ENCODE measurements around the gene ARID1B. TPM values are rescaled to one million over a fixed set of nuclear protein-coding genes. Genes with fewer than 3 reads are reported as not detected.

Gene ARID1B
- total and polyA plus RNA-seq, 10 of the 15 experiments (the other 5 are each of a cell fraction or from before 2014, with no cell fraction given), result 24.7 to 133 (median 54.6) TPM

DNA sequence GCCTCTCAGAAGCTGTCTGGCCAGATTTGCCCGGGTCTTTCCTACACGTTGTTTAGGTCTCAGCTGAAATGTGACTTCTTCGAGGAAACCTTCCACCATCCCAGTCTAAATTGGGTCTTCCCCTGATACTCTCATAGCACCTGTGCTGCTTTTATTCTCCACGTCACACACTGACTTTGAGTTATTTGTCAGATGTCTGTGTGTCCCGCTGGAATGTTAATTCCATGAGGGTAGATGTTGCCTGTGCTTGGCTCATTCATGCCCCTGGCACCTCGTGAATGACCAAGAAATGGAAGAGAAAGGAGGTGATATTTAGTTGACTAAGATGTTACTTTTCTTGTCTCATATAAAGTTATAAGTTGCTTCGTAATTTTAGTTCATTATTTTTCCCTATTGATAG is 348.4 kb downstream of the ARID1B start:
- Histone ChIP-seq H3K27me3 (replicated peaks in 1 of 2; ENCODE audit: control insufficient read depth in 2 of 2, insufficient read depth in 2 of 2, low read length in 1 of 2) (no peaks in the 10 kb centered on the region), H3K4me1 (ENCODE audit: control insufficient read depth, insufficient read depth, low read length) (no peaks in the 10 kb centered on the region), H3K36me3 (ENCODE audit: control insufficient read depth in 2 of 2, insufficient read depth in 2 of 2, low read length in 1 of 2) (peaks cover 8 to 19% of the 10 kb centered on the region in 2 experiments), H3K4me3 (no peak overlapping the region), H3K27ac (ENCODE audit: control insufficient read depth, insufficient read depth) (no peak overlapping the region), H3K9ac (ENCODE audit: control insufficient read depth, insufficient read depth, low read length) (no peak overlapping the region), H3K9me3 (replicated peaks; ENCODE audit: control insufficient read depth, insufficient read depth, low read length) (no peaks in the 10 kb centered on the region), H4K20me1 (ENCODE audit: control insufficient read depth, insufficient read depth) (no peaks in the 10 kb centered on the region), H2AFZ (ENCODE audit: control insufficient read depth, low read depth, low read length) (no peak overlapping the region), H3K4me2 (ENCODE audit: control insufficient read depth, insufficient read depth) (no peak overlapping the region), H3K79me2 (ENCODE audit: control insufficient read depth, insufficient read depth, low read length) (no peaks in the 10 kb centered on the region; the same call in 1 of the 2 replicates)
- ChIA-PET POLR2A (interaction anchor here (1.4 kb wide), 1 partner anchor 10 kb away, joined by 3 read pairs; no protein-coding TSS in a partner anchor), CTCF (interaction anchor here (1.4 kb wide), 1 partner anchor 10 kb away, joined by 3 read pairs; no protein-coding TSS in a partner anchor), RAD21 (ENCODE audit: unreplicated experiment) (no interaction called here), SMC1A (ENCODE audit: uncharacterized antibody, unreplicated experiment) (interaction anchor here (1.1 kb wide), 1 partner anchor 56 kb away, joined by 3 read pairs; no protein-coding TSS in a partner anchor)
- intact Hi-C loops (cut with micrococcal nuclease; ENCODE audit: unreplicated experiment) (no loop called here), in situ Hi-C loops (cut with MboI) (no loop called here)
- WGBS (ENCODE audit: insufficient coverage, insufficient replicate concordance, low lambda C conversion rate, missing lambda C conversion rate), result 94% methylated on average over 7 of the region's 7 CpGs
- DNase-seq (ENCODE audit: low read depth, low spot score) (no peak), FAIRE-seq (no peak), ATAC-seq (no peak)
- BruUV-seq (replicated peaks), result no TSS peak
- TF ChIP-seq ZNF274 (IDR thresholded peaks at IDR 0.05; ENCODE audit: insufficient read depth, insufficient read length), result no peak
- TF ChIP-seq, protein P1, sequence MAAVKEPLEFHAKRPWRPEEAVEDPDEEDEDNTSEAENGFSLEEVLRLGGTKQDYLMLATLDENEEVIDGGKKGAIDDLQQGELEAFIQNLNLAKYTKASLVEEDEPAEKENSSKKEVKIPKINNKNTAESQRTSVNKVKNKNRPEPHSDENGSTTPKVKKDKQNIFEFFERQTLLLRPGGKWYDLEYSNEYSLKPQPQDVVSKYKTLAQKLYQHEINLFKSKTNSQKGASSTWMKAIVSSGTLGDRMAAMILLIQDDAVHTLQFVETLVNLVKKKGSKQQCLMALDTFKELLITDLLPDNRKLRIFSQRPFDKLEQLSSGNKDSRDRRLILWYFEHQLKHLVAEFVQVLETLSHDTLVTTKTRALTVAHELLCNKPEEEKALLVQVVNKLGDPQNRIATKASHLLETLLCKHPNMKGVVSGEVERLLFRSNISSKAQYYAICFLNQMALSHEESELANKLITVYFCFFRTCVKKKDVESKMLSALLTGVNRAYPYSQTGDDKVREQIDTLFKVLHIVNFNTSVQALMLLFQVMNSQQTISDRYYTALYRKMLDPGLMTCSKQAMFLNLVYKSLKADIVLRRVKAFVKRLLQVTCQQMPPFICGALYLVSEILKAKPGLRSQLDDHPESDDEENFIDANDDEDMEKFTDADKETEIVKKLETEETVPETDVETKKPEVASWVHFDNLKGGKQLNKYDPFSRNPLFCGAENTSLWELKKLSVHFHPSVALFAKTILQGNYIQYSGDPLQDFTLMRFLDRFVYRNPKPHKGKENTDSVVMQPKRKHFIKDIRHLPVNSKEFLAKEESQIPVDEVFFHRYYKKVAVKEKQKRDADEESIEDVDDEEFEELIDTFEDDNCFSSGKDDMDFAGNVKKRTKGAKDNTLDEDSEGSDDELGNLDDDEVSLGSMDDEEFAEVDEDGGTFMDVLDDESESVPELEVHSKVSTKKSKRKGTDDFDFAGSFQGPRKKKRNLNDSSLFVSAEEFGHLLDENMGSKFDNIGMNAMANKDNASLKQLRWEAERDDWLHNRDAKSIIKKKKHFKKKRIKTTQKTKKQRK (IDR thresholded peaks at IDR 0.05; ENCODE audit: low read depth, low read length), result no peak
- TF ChIP-seq, protein P2, sequence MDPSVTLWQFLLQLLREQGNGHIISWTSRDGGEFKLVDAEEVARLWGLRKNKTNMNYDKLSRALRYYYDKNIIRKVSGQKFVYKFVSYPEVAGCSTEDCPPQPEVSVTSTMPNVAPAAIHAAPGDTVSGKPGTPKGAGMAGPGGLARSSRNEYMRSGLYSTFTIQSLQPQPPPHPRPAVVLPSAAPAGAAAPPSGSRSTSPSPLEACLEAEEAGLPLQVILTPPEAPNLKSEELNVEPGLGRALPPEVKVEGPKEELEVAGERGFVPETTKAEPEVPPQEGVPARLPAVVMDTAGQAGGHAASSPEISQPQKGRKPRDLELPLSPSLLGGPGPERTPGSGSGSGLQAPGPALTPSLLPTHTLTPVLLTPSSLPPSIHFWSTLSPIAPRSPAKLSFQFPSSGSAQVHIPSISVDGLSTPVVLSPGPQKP (IDR thresholded peaks at IDR 0.05; ENCODE audit: low read depth, low read length), result no peak
- TF ChIP-seq PAX8 (IDR thresholded peaks at IDR 0.05), result no peak
- TF ChIP-seq HDAC6 (IDR thresholded peaks at IDR 0.05; ENCODE audit: unreplicated experiment), result no peak
- no peak for TF ChIP-seq IKZF1 (conservative IDR thresholded peaks at IDR 0.05)
- TF ChIP-seq, protein P3, sequence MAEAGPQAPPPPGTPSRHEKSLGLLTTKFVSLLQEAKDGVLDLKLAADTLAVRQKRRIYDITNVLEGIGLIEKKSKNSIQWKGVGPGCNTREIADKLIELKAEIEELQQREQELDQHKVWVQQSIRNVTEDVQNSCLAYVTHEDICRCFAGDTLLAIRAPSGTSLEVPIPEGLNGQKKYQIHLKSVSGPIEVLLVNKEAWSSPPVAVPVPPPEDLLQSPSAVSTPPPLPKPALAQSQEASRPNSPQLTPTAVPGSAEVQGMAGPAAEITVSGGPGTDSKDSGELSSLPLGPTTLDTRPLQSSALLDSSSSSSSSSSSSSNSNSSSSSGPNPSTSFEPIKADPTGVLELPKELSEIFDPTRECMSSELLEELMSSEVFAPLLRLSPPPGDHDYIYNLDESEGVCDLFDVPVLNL (IDR thresholded peaks at IDR 0.05; ENCODE audit: low read depth, low read length), result no peak
- TF ChIP-seq JUNB (IDR thresholded peaks at IDR 0.05), result no peak
- no peak for TF ChIP-seq FOXM1 (IDR thresholded peaks at IDR 0.05; ENCODE audit: low read depth, low read length)
- TF ChIP-seq BCL11A (IDR thresholded peaks at IDR 0.05; ENCODE audit: low read depth, low read length), result no peak
- TF ChIP-seq, protein P4, sequence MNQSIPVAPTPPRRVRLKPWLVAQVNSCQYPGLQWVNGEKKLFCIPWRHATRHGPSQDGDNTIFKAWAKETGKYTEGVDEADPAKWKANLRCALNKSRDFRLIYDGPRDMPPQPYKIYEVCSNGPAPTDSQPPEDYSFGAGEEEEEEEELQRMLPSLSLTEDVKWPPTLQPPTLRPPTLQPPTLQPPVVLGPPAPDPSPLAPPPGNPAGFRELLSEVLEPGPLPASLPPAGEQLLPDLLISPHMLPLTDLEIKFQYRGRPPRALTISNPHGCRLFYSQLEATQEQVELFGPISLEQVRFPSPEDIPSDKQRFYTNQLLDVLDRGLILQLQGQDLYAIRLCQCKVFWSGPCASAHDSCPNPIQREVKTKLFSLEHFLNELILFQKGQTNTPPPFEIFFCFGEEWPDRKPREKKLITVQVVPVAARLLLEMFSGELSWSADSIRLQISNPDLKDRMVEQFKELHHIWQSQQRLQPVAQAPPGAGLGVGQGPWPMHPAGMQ (IDR thresholded peaks at IDR 0.05; ENCODE audit: borderline replicate concordance), result no peak
- TF ChIP-seq SMAD1 (IDR thresholded peaks at IDR 0.05; ENCODE audit: low read depth, partially characterized antibody), result no peak
- TF ChIP-seq, protein P5, sequence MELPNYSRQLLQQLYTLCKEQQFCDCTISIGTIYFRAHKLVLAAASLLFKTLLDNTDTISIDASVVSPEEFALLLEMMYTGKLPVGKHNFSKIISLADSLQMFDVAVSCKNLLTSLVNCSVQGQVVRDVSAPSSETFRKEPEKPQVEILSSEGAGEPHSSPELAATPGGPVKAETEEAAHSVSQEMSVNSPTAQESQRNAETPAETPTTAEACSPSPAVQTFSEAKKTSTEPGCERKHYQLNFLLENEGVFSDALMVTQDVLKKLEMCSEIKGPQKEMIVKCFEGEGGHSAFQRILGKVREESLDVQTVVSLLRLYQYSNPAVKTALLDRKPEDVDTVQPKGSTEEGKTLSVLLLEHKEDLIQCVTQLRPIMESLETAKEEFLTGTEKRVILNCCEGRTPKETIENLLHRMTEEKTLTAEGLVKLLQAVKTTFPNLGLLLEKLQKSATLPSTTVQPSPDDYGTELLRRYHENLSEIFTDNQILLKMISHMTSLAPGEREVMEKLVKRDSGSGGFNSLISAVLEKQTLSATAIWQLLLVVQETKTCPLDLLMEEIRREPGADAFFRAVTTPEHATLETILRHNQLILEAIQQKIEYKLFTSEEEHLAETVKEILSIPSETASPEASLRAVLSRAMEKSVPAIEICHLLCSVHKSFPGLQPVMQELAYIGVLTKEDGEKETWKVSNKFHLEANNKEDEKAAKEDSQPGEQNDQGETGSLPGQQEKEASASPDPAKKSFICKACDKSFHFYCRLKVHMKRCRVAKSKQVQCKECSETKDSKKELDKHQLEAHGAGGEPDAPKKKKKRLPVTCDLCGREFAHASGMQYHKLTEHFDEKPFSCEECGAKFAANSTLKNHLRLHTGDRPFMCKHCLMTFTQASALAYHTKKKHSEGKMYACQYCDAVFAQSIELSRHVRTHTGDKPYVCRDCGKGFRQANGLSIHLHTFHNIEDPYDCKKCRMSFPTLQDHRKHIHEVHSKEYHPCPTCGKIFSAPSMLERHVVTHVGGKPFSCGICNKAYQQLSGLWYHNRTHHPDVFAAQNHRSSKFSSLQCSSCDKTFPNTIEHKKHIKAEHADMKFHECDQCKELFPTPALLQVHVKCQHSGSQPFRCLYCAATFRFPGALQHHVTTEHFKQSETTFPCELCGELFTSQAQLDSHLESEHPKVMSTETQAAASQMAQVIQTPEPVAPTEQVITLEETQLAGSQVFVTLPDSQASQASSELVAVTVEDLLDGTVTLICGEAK (IDR thresholded peaks at IDR 0.05; ENCODE audit: borderline replicate concordance), result no peak
- no peak for TF ChIP-seq NRF1 (conservative IDR thresholded peaks at IDR 0.05; ENCODE audit: low read depth, low read length)

All from GM12878 (cell line).